ENCODE data around the gene MYD88. TPM values are rescaled to one million over a fixed set of nuclear protein-coding genes. Genes with fewer than 3 reads are reported as not detected.

The MYD88 gene
- total and polyA plus RNA-seq, 2 experiments from 2014 or later, result 12.7 to 51.4 TPM

DNA sequence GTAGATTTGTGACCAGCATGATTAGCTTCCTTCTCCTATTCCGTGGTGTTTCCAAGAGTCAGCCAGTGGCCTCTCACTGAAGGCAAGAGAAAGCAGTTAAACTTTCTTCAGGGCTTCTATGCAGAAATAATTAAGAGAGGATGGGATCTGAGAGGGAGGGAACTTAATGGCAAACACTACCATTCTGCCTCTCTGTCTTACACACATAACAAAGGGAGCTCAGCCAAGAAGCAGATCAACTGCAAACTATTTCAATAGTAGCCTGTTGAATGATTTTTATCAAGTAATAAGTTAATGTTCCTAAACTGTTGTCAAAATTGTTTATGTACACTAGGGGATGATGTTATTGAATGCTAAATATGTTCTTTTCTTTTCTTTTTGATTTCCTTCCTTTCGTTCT, 38.7 kb downstream of the MYD88 start:
- no peaks in the 10 kb centered on the region for H3K27me3 ChIP-seq
- H3K4me1 ChIP-seq (ENCODE audit: insufficient read depth), result no peaks in the 10 kb centered on the region
- TF ChIP-seq, protein P1, sequence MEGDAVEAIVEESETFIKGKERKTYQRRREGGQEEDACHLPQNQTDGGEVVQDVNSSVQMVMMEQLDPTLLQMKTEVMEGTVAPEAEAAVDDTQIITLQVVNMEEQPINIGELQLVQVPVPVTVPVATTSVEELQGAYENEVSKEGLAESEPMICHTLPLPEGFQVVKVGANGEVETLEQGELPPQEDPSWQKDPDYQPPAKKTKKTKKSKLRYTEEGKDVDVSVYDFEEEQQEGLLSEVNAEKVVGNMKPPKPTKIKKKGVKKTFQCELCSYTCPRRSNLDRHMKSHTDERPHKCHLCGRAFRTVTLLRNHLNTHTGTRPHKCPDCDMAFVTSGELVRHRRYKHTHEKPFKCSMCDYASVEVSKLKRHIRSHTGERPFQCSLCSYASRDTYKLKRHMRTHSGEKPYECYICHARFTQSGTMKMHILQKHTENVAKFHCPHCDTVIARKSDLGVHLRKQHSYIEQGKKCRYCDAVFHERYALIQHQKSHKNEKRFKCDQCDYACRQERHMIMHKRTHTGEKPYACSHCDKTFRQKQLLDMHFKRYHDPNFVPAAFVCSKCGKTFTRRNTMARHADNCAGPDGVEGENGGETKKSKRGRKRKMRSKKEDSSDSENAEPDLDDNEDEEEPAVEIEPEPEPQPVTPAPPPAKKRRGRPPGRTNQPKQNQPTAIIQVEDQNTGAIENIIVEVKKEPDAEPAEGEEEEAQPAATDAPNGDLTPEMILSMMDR (IDR thresholded peaks at IDR 0.05; ENCODE audit: poor library complexity), result no peak
- no peak for TF ChIP-seq EZH2 (IDR thresholded peaks at IDR 0.05; ENCODE audit: borderline replicate concordance)
- no peak for TF ChIP-seq EZH2phosphoT487 (IDR thresholded peaks at IDR 0.05; ENCODE audit: low read depth, severe bottlenecking, unreplicated experiment)
- peaks cover 99% of the 10 kb centered on the region for H3K79me2 ChIP-seq
- DNase-seq (ENCODE audit: low spot score), result no peak
- H2AFZ ChIP-seq, result no peak overlapping the region
- H3K36me3 ChIP-seq (replicated peaks; ENCODE audit: insufficient read depth, low read depth), result no peaks in the 10 kb centered on the region
- H3K27ac ChIP-seq, result no peak overlapping the region
- 69% methylated on average over 2 of the region's 2 CpGs for WGBS (ENCODE audit: low lambda C conversion rate, missing lambda C conversion rate)
- H3K4me2 ChIP-seq, result no peak overlapping the region
- H3K4me3 ChIP-seq, result no peak overlapping the region
- no peaks in the 10 kb centered on the region for H3K9me3 ChIP-seq (ENCODE audit: low read depth)
- peaks cover 41% of the 10 kb centered on the region for H4K20me1 ChIP-seq (ENCODE audit: insufficient read depth, poor library complexity, severe bottlenecking)
- H3K9me2 ChIP-seq (replicated peaks; ENCODE audit: insufficient read depth), result no peaks in the 10 kb centered on the region

DNA sequence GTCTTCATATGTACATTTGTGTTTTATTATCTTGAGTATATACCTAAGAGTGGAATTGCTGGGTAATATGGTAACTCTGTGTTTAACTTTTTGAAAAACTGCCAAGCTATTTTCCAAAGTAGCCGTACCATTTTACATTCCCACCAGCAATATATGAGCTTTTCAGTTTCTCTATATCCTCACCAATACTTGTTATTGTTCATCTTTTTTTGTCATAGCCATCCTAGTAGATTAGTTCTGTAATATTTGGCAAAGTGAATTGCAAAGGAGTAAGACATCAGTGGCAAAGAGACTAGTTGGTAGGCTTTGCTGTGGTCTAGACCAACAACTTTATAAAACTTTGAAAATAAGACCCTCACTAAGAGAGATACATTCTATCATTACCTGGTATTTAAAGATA, 48.3 kb downstream of the MYD88 start:
- no peaks in the 10 kb centered on the region for H3K9me3 ChIP-seq (ENCODE audit: low read depth)
- H3K36me3 ChIP-seq (replicated peaks; ENCODE audit: insufficient read depth, low read depth), result no peaks in the 10 kb centered on the region
- H4K20me1 ChIP-seq (ENCODE audit: insufficient read depth, poor library complexity, severe bottlenecking), result peaks cover 9% of the 10 kb centered on the region
- H3K4me3 ChIP-seq, result no peak overlapping the region
- H3K4me2 ChIP-seq, result no peak overlapping the region
- peaks cover 28% of the 10 kb centered on the region for H3K79me2 ChIP-seq
- no peaks in the 10 kb centered on the region for H3K4me1 ChIP-seq (ENCODE audit: insufficient read depth)
- 91% methylated on average over 1 of the region's 1 CpG for WGBS (ENCODE audit: low lambda C conversion rate, missing lambda C conversion rate)
- TF ChIP-seq EZH2 (IDR thresholded peaks at IDR 0.05; ENCODE audit: borderline replicate concordance) (no peak), EZH2phosphoT487 (IDR thresholded peaks at IDR 0.05; ENCODE audit: low read depth, severe bottlenecking, unreplicated experiment) (no peak)
- TF ChIP-seq, protein P1 (IDR thresholded peaks at IDR 0.05; ENCODE audit: poor library complexity), result no peak
- no peaks in the 10 kb centered on the region for H3K27me3 ChIP-seq
- no peak overlapping the region for H3K27ac ChIP-seq
- H2AFZ ChIP-seq, result no peak overlapping the region
- no peaks in the 10 kb centered on the region for H3K9me2 ChIP-seq (replicated peaks; ENCODE audit: insufficient read depth)
- no peak for DNase-seq (ENCODE audit: low spot score)

DNA sequence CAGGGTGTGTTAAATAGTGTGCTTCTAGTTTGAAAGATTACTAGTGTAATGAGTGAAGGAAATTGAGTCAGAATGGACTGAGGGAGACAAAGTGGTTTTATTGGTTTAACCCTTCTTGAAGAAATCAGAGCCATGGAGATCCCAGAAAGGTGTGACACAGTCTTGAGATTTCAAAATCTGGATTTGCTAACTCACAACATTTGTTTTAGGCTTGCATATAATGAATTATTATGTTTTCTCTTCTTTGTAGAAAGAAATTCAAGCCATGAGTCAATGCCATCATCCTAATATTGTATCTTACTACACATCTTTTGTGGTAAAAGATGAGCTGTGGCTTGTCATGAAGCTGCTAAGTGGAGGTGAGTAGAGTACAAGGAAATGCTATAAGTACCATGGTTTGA, 52.0 kb downstream of the MYD88 start:
- H3K4me1 ChIP-seq (ENCODE audit: insufficient read depth), result no peaks in the 10 kb centered on the region
- H2AFZ ChIP-seq, result no peak overlapping the region
- no peak overlapping the region for H3K27ac ChIP-seq
- H3K9me2 ChIP-seq (replicated peaks; ENCODE audit: insufficient read depth), result no peaks in the 10 kb centered on the region
- H3K4me3 ChIP-seq, result no peak overlapping the region
- H3K9me3 ChIP-seq (ENCODE audit: low read depth), result no peaks in the 10 kb centered on the region
- no peaks in the 10 kb centered on the region for H4K20me1 ChIP-seq (ENCODE audit: insufficient read depth, poor library complexity, severe bottlenecking)
- no peak for TF ChIP-seq EZH2phosphoT487 (IDR thresholded peaks at IDR 0.05; ENCODE audit: low read depth, severe bottlenecking, unreplicated experiment)
- TF ChIP-seq EZH2 (IDR thresholded peaks at IDR 0.05; ENCODE audit: borderline replicate concordance), result no peak
- TF ChIP-seq, protein P1 (IDR thresholded peaks at IDR 0.05; ENCODE audit: poor library complexity), result no peak
- H3K4me2 ChIP-seq, result no peak overlapping the region
- no peak for DNase-seq (ENCODE audit: low spot score)
- H3K36me3 ChIP-seq (replicated peaks; ENCODE audit: insufficient read depth, low read depth), result no peaks in the 10 kb centered on the region
- no peaks in the 10 kb centered on the region for H3K27me3 ChIP-seq
- peaks cover 9% of the 10 kb centered on the region for H3K79me2 ChIP-seq

Small RNA genes lying within 50 kb of the gene (small RNA-seq; reads per million reads assigned to genes)
- not detected for gene RF00019

Other genes with a start within 250 kb of the MYD88 start
- 47.0 and 47.4 TPM in 2 replicates for gene VILL, start 147.9 kb upstream of the MYD88 start, total RNA-seq
- gene VILL, start 147.9 kb upstream of the MYD88 start, polyA plus RNA-seq, result 39.3 and 39.7 TPM in 2 replicates
- gene PLCD1, start 109.0 kb upstream of the MYD88 start, total RNA-seq, result 17.1 and 22.6 TPM in 2 replicates
- 21.7 and 24.8 TPM in 2 replicates for gene PLCD1, start 109.0 kb upstream of the MYD88 start, polyA plus RNA-seq
- 0.23 and 0.68 TPM in 2 replicates for gene DLEC1, start 99.5 kb upstream of the MYD88 start, total RNA-seq
- 1.5 and 1.6 TPM in 2 replicates for gene DLEC1, start 99.5 kb upstream of the MYD88 start, polyA plus RNA-seq
- 141 and 152 TPM in 2 replicates for gene ACAA1, start 1.5 kb upstream of the MYD88 start, total RNA-seq
- 213 and 250 TPM in 2 replicates for gene ACAA1, start 1.5 kb upstream of the MYD88 start, polyA plus RNA-seq
- gene OXSR1, start 26.9 kb downstream of the MYD88 start, total RNA-seq, result 30.7 TPM in 2 replicates
- gene OXSR1, start 26.9 kb downstream of the MYD88 start, polyA plus RNA-seq, result 11.7 and 15.7 TPM in 2 replicates
- gene SLC22A13, start 127.2 kb downstream of the MYD88 start, total RNA-seq, result 0.77 TPM in 1 of 2 replicates, not detected in the other
- gene SLC22A13, start 127.2 kb downstream of the MYD88 start, polyA plus RNA-seq, result 0.33 TPM in 1 of 2 replicates, not detected in the other
- 0.20 and 0.57 TPM in 2 replicates for gene SLC22A14, start 143.6 kb downstream of the MYD88 start, total RNA-seq
- 0.64 TPM in 1 of 2 replicates, not detected in the other for gene SLC22A14, start 143.6 kb downstream of the MYD88 start, polyA plus RNA-seq
- 7.1 and 8.2 TPM in 2 replicates for gene XYLB, start 208.1 kb downstream of the MYD88 start, total RNA-seq
- 5.5 and 12.5 TPM in 2 replicates for gene XYLB, start 208.1 kb downstream of the MYD88 start, polyA plus RNA-seq